WERI-Rb-1 (cell line): ENCODE data around the gene HOXA6.

Experiments used
- DNase-seq: peaks from one replicate; pipeline ENCODE4 v3.0.0-alpha.2; 2020
- H3K27ac ChIP-seq: fragments of 250-450 bp; sonication (Bioruptor Pico); 2 replicates; pipeline ENCODE4 v1.5.1; 2020; ENCODE audit warnings: mild to moderate bottlenecking, moderate library complexity
- H3K27me3 ChIP-seq: fragments of 250-450 bp; sonication (Bioruptor Pico); 2 replicates; pipeline ENCODE4 v1.5.1; 2021; ENCODE audit warnings: mild to moderate bottlenecking, low read depth, moderate library complexity; ENCODE audit not compliant: insufficient read depth, severe bottlenecking
- H3K36me3 ChIP-seq: fragments of 250-450 bp; sonication (Bioruptor Pico); 2 replicates; pipeline ENCODE4 v1.5.1; 2020; ENCODE audit warnings: mild to moderate bottlenecking, moderate library complexity
- H3K4me3 ChIP-seq: 2 replicates; pipeline ENCODE4 v1.5.1; 2011; ENCODE audit warnings: low read depth, mild to moderate bottlenecking, control low read depth, low read length
- H3K9me3 ChIP-seq: fragments of 250-450 bp; sonication (Bioruptor Pico); 2 replicates; pipeline ENCODE4 v1.5.1; 2021; ENCODE audit warnings: mild to moderate bottlenecking, moderate library complexity; ENCODE audit not compliant: severe bottlenecking
- CTCF ChIP-seq: IDR thresholded peaks from 2 replicates; pipeline ENCODE4 v1.5.1; 2011; ENCODE audit warnings: low read depth, mild to moderate bottlenecking, control low read depth, inconsistent platforms, low read length

The HOXA6 gene

GRCh38 chr7:27137640-27138315 lies 9.8 kb downstream of the HOXA6 start:
- Histone ChIP-seq H3K4me3 (no peak overlapping the region), H3K36me3 (no peaks in the 10 kb centered on the region), H3K9me3 (no peaks in the 10 kb centered on the region), H3K27ac (no peak overlapping the region), H3K27me3 (peaks cover 50% of the 10 kb centered on the region)
- no peak for DNase-seq
- no peak for TF ChIP-seq CTCF

GRCh38 chr7:27134392-27134791 lies 13.2 kb downstream of the HOXA6 start:
- no peak for DNase-seq

GRCh38 chr7:27133409-27134231 lies 14.0 kb downstream of the HOXA6 start:
- no peaks in the 10 kb centered on the region for H3K9me3 ChIP-seq
- no peaks in the 10 kb centered on the region for H3K36me3 ChIP-seq
- TF ChIP-seq CTCF, result no peak
- no peak overlapping the region for H3K27ac ChIP-seq
- no peak overlapping the region for H3K4me3 ChIP-seq
- peaks cover 46% of the 10 kb centered on the region for H3K27me3 ChIP-seq
- no peak for DNase-seq

More at GRCh38 chr7:27134392-27134791, 13.2 kb downstream of the HOXA6 start:
- TF ChIP-seq CTCF, result no peak
- no peaks in the 10 kb centered on the region for H3K36me3 ChIP-seq
- no peak overlapping the region for H3K27ac ChIP-seq
- no peaks in the 10 kb centered on the region for H3K9me3 ChIP-seq
- H3K27me3 ChIP-seq, result peaks cover 46% of the 10 kb centered on the region
- no peak overlapping the region for H3K4me3 ChIP-seq

- Histone ChIP-seq H3K27me3 (peaks cover 46% of the 10 kb centered on the region), H3K27ac (no peak overlapping the region), H3K36me3 (no peaks in the 10 kb centered on the region), H3K9me3 (no peaks in the 10 kb centered on the region), H3K4me3 (no peak overlapping the region)
- DNase-seq, result no peak
- no peak for TF ChIP-seq CTCF
Observed at GRCh38 chr7:27132978-27133377, 14.6 kb downstream of the HOXA6 start.

GRCh38 chr7:27132214-27132613 lies 15.4 kb downstream of the HOXA6 start:
- H3K27me3 ChIP-seq, result peaks cover 47% of the 10 kb centered on the region
- H3K27ac ChIP-seq, result no peak overlapping the region
- H3K9me3 ChIP-seq, result no peaks in the 10 kb centered on the region
- TF ChIP-seq CTCF, result no peak
- no peak for DNase-seq
- no peak overlapping the region for H3K4me3 ChIP-seq
- no peaks in the 10 kb centered on the region for H3K36me3 ChIP-seq
